Measurements from ENCODE around the gene MICAL3.

- TF ChIP-seq REST (IDR thresholded peaks at IDR 0.05; ENCODE audit: insufficient read depth in 1 of 2, low read depth in 2 of 2, low read length in 2 of 2) (no peak), POLR2AphosphoS5 (IDR thresholded peaks at IDR 0.05; ENCODE audit: low read depth, low read length) (no peak), SIN3A (IDR thresholded peaks at IDR 0.05; ENCODE audit: borderline replicate concordance, insufficient read depth, low read length) (no peak), FOXP2 (optimal IDR thresholded peaks at IDR 0.05; ENCODE audit: borderline replicate concordance, extremely low read depth, extremely low read length, insufficient read depth) (no peak), TAF1 (IDR thresholded peaks at IDR 0.05; ENCODE audit: borderline replicate concordance, insufficient read depth, low read length) (no peak)
Measured at GRCh38 chr22:17787716-17788330, 236.5 kb downstream of the MICAL3 start.

Measured in PFSK-1 (cell line).